Stimulated activated CD4-positive, alpha-beta T cell treated with anti-CD3 and anti-CD28 coated beads, Interleukin-12 subunit alpha, Interleukin-12 subunit beta, amount 100 ng/mL, for 48 hours (primary cell): ENCODE data around the gene ZCCHC7.
"Not testable (repeated sequence)": the region's sequence is repeated elsewhere in the genome, so short reads cannot be mapped to it uniquely, and the experiment has no call there.

Experiments
- DNase-seq, 3 donors: peaks; one replicate each; pipeline ENCODE4 v3.0.0-alpha.2; 2020; ENCODE audit warnings: low read depth in 2 of 3, low spot score in 1 of 3

Gene ZCCHC7

GRCh38 chr9:37203456-37203855 is 83.1 kb downstream of the ZCCHC7 start:
- not testable (repeated sequence) for DNase-seq

- DNase-seq = no peak
Measured at GRCh38 chr9:37206121-37206620, 85.8 kb downstream of the ZCCHC7 start.

GRCh38 chr9:37209431-37210386 is 89.3 kb downstream of the ZCCHC7 start:
- DNase-seq = no peak

- no peak for DNase-seq
Measured at GRCh38 chr9:37210737-37211523, 90.6 kb downstream of the ZCCHC7 start.

- no peak for DNase-seq
Measured at GRCh38 chr9:37212435-37212834, 92.1 kb downstream of the ZCCHC7 start.

- DNase-seq = no peak
Measured at GRCh38 chr9:37215381-37215780, 95.0 kb downstream of the ZCCHC7 start.

GRCh38 chr9:37215830-37216229 is 95.5 kb downstream of the ZCCHC7 start:
- no peak for DNase-seq

- no peak for DNase-seq
Measured at GRCh38 chr9:37217161-37217560, 96.8 kb downstream of the ZCCHC7 start.

- DNase-seq = no peak
Measured at GRCh38 chr9:37218800-37219425, 98.5 kb downstream of the ZCCHC7 start.

- DNase-seq = no peak
Measured at GRCh38 chr9:37220971-37221370, 100.6 kb downstream of the ZCCHC7 start.

GRCh38 chr9:37221489-37222106 is 101.2 kb downstream of the ZCCHC7 start:
- DNase-seq = no peak

GRCh38 chr9:37229455-37229854 is 109.1 kb downstream of the ZCCHC7 start:
- no peak for DNase-seq

GRCh38 chr9:37229882-37230482 is 109.6 kb downstream of the ZCCHC7 start:
- no peak for DNase-seq

GRCh38 chr9:37236822-37237221 is 116.4 kb downstream of the ZCCHC7 start:
- no peak for DNase-seq

- no peak for DNase-seq
Measured at GRCh38 chr9:37238122-37238521, 117.7 kb downstream of the ZCCHC7 start.

GRCh38 chr9:37239224-37239859 is 119.0 kb downstream of the ZCCHC7 start:
- no peak for DNase-seq

GRCh38 chr9:37239921-37240320 is 119.5 kb downstream of the ZCCHC7 start:
- no peak for DNase-seq

GRCh38 chr9:37241340-37241739 is 121.0 kb downstream of the ZCCHC7 start:
- DNase-seq = no peak

- DNase-seq = no peak
Measured at GRCh38 chr9:37242089-37242488, 121.7 kb downstream of the ZCCHC7 start.
